Astrocyte of the spinal cord (primary cell): ENCODE measurements around the gene LGI4.

Experiments
- DNase-seq: peaks from one replicate; pipeline ENCODE4 v3.0.0; 2011; ENCODE audit warnings: low read depth, low spot score
- H3K4me3 ChIP-seq: 2 replicates; pipeline ENCODE4 v1.5.1; 2011; ENCODE audit warnings: low read depth, mild to moderate bottlenecking, low read length, moderate library complexity
- in situ Hi-C: cut with HindIII; loops from 2 replicates; pipeline ENCODE4 v1.10.0; 2017; ENCODE audit warnings: low sequenced_read_pairs
- TF ChIP-seq, protein P1 (sequence below): IDR thresholded peaks from 2 replicates; pipeline ENCODE4 v1.5.1; 2012; ENCODE audit warnings: low read depth, mild to moderate bottlenecking, low read length, inconsistent platforms

The LGI4 gene

GRCh38 chr19:35176181-35176570 lies 41.3 kb upstream of the LGI4 start:
- in situ Hi-C loops = no loop called here
- TF ChIP-seq, protein P1, sequence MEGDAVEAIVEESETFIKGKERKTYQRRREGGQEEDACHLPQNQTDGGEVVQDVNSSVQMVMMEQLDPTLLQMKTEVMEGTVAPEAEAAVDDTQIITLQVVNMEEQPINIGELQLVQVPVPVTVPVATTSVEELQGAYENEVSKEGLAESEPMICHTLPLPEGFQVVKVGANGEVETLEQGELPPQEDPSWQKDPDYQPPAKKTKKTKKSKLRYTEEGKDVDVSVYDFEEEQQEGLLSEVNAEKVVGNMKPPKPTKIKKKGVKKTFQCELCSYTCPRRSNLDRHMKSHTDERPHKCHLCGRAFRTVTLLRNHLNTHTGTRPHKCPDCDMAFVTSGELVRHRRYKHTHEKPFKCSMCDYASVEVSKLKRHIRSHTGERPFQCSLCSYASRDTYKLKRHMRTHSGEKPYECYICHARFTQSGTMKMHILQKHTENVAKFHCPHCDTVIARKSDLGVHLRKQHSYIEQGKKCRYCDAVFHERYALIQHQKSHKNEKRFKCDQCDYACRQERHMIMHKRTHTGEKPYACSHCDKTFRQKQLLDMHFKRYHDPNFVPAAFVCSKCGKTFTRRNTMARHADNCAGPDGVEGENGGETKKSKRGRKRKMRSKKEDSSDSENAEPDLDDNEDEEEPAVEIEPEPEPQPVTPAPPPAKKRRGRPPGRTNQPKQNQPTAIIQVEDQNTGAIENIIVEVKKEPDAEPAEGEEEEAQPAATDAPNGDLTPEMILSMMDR = no peak
- no peak overlapping the region for H3K4me3 ChIP-seq
- no peak for DNase-seq

GRCh38 chr19:35174226-35174625 lies 39.4 kb upstream of the LGI4 start:
- in situ Hi-C loops = no loop called here
- TF ChIP-seq, protein P1 = no peak
- no peak for DNase-seq
- no peak overlapping the region for H3K4me3 ChIP-seq

DNA sequence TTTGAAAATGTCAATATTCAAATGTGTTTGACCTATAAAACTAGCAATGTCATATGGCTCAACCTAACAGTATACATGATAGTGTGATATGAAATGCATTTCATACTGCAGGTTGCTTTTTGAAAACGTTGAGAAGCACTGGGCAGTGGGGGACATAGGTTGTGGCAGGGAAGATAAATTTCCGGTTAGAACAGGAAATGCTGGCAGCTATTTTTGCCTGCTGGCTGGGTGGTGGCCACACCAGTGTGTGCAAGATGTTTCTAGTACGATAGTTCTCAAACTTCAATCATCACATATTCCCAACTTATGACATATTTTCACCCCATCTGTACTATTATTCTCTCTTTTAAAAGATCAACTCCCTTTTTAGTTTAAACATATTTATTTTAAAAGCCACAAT lies 36.9 kb upstream of the LGI4 start:
- TF ChIP-seq, protein P1 = no peak
- no peak overlapping the region for H3K4me3 ChIP-seq
- no peak for DNase-seq
- in situ Hi-C loops = no loop called here

- no peak overlapping the region for H3K4me3 ChIP-seq
- in situ Hi-C loops = no loop called here
- no peak for DNase-seq
- TF ChIP-seq, protein P1 = no peak
These were observed 35.7 kb upstream of the LGI4 start for GRCh38 chr19:35170359-35171061.

DNA sequence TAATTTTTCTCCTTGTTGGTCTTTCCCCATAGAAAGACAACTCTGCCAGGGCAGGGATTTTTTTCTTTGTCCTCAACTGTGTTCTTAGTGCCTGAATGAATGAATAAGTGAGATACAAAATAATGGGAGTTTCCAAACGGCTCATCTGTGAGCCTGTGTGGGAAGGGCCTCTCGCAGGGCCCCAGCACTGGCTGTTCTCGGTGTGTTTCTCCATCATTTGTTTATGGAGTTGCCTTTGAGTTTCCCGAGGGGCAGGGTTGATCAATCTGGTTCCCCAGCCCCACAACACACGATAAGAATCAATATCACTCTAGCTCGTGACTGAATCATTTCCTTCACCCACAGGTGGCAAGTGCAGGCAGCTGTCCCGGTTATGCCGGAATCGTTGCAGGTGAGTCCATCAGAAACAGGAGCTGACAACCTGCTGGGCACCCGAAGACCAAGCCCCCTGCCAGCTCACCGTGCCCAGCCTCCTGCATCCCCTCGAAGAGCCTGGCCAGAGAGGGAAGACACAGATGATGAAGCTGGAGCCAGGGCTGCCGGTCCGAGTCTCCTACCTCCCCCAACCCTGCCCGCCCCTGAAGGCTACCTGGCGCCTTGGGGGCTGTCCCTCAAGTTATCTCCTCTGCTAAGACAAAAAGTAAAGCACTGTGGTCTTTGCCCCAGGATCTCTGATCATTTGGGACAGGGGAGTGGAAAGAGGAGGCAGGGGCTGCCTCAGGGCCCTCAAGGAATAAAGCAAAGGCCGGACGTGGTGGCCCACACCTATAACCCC lies 34.5 kb upstream of the LGI4 start:
- TF ChIP-seq, protein P1 = no peak
- DNase-seq = no peak
- H3K4me3 ChIP-seq = no peak overlapping the region
- in situ Hi-C loops = no loop called here

DNA sequence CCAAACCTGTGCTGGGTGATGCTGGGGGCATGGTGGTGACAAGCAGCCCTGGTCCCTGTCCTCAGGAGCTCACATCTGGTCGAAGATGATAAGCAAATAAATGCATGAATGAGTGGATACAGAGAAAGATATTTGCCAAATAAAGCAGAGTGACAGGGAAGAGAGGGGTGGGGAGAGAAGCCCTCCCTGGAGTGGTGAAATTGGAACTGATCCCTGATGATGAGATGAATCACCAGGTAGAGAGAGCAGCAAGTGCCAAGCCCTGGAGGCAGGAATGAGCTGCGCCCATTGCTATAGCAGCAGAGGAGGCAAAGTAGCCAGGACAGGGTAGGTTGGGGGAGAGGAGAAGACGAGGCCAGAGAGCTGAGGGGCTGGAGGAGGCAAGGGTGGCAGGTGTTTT lies 33.3 kb upstream of the LGI4 start:
- H3K4me3 ChIP-seq = no peak overlapping the region
- in situ Hi-C loops = no loop called here
- no peak for DNase-seq
- TF ChIP-seq, protein P1 = no peak
